DND-41 (cell line): ENCODE measurements around the gene SFMBT2.

ENCODE experiments used
- EZH2 ChIP-seq: IDR thresholded peaks from 3 replicates; pipeline ENCODE4 v1.6.1; 2012; ENCODE audit warnings: borderline replicate concordance, low read depth, mild to moderate bottlenecking, moderate library complexity, low read length, inconsistent platforms; ENCODE audit not compliant: severe bottlenecking
- TF ChIP-seq, protein P1 (sequence below): IDR thresholded peaks from 2 replicates; pipeline ENCODE4 v1.5.1; 2012; ENCODE audit warnings: borderline replicate concordance, low read length, moderate library complexity, mild to moderate bottlenecking; ENCODE audit not compliant: poor library complexity, severe bottlenecking; ENCODE audit errors: extremely low read depth

DNA sequence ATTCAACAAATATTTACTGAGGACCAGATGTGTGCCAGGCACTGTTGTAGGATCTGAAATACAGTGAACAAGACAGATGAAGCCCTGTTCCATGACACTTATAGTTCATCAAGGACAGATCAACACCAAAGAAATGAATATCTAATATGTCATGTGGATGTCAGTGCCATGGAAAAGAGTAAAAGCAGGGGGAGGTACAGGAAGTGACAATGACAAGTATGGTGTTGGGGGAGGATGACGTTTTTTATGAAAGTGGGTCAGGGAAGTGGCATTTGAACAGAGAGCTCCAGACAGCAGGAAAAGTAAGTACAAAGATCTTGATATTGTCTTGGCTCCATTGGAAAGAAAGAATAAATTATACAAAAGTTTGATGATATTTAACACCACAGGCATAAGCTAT, 7.0 kb upstream of the SFMBT2 start:
- TF ChIP-seq, protein P1, sequence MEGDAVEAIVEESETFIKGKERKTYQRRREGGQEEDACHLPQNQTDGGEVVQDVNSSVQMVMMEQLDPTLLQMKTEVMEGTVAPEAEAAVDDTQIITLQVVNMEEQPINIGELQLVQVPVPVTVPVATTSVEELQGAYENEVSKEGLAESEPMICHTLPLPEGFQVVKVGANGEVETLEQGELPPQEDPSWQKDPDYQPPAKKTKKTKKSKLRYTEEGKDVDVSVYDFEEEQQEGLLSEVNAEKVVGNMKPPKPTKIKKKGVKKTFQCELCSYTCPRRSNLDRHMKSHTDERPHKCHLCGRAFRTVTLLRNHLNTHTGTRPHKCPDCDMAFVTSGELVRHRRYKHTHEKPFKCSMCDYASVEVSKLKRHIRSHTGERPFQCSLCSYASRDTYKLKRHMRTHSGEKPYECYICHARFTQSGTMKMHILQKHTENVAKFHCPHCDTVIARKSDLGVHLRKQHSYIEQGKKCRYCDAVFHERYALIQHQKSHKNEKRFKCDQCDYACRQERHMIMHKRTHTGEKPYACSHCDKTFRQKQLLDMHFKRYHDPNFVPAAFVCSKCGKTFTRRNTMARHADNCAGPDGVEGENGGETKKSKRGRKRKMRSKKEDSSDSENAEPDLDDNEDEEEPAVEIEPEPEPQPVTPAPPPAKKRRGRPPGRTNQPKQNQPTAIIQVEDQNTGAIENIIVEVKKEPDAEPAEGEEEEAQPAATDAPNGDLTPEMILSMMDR: no peak
- no peak for TF ChIP-seq EZH2
